ENCODE results near the gene COL26A1. TPM values are rescaled to one million over a fixed set of nuclear protein-coding genes. Genes with fewer than 3 reads are reported as not detected.

Gene COL26A1
- total and polyA plus RNA-seq, 2 experiments from 2014 or later = 11.6 to 19.1 TPM

DNA sequence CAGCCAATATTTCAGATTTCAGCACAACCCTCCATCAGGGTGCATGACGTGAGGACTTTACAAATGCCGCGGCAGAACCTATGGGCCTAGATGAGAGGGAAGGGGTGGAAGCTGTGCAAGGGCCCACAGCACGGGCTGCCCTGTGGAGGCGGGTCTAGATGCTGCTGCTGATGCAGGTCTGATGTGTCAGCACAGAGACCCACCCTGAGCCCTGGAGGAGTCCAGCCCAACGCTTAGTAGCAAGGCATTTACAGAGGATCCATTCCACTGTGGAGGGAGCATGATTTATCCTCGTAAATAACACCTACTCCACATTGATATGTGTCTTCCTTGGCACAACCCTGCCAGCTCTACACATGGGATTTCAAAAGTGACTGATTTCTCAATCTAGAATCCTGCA lies 217.9 kb downstream of the COL26A1 start:
- Histone ChIP-seq H3K79me2 (no peaks in the 10 kb centered on the region), H3K27ac (no peak overlapping the region), H3K27me3 (no peaks in the 10 kb centered on the region), H3K4me3 (no peak overlapping the region), H4K20me1 (ENCODE audit: insufficient read depth, poor library complexity, severe bottlenecking) (no peaks in the 10 kb centered on the region), H3K9me3 (ENCODE audit: low read depth) (no peaks in the 10 kb centered on the region), H3K4me1 (ENCODE audit: insufficient read depth) (peaks cover 6% of the 10 kb centered on the region), H3K36me3 (replicated peaks; ENCODE audit: insufficient read depth, low read depth) (no peaks in the 10 kb centered on the region), H2AFZ (no peak overlapping the region), H3K4me2 (no peak overlapping the region), H3K9me2 (replicated peaks; ENCODE audit: insufficient read depth) (no peaks in the 10 kb centered on the region)
- WGBS (ENCODE audit: low lambda C conversion rate, missing lambda C conversion rate) = 98% methylated on average over 7 of the region's 7 CpGs
- TF ChIP-seq EZH2 (IDR thresholded peaks at IDR 0.05; ENCODE audit: borderline replicate concordance) (no peak), EZH2phosphoT487 (IDR thresholded peaks at IDR 0.05; ENCODE audit: low read depth, severe bottlenecking, unreplicated experiment) (no peak)
- TF ChIP-seq, protein P1, sequence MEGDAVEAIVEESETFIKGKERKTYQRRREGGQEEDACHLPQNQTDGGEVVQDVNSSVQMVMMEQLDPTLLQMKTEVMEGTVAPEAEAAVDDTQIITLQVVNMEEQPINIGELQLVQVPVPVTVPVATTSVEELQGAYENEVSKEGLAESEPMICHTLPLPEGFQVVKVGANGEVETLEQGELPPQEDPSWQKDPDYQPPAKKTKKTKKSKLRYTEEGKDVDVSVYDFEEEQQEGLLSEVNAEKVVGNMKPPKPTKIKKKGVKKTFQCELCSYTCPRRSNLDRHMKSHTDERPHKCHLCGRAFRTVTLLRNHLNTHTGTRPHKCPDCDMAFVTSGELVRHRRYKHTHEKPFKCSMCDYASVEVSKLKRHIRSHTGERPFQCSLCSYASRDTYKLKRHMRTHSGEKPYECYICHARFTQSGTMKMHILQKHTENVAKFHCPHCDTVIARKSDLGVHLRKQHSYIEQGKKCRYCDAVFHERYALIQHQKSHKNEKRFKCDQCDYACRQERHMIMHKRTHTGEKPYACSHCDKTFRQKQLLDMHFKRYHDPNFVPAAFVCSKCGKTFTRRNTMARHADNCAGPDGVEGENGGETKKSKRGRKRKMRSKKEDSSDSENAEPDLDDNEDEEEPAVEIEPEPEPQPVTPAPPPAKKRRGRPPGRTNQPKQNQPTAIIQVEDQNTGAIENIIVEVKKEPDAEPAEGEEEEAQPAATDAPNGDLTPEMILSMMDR (IDR thresholded peaks at IDR 0.05; ENCODE audit: poor library complexity) = no peak
- no peak for DNase-seq (ENCODE audit: low spot score)

DNA sequence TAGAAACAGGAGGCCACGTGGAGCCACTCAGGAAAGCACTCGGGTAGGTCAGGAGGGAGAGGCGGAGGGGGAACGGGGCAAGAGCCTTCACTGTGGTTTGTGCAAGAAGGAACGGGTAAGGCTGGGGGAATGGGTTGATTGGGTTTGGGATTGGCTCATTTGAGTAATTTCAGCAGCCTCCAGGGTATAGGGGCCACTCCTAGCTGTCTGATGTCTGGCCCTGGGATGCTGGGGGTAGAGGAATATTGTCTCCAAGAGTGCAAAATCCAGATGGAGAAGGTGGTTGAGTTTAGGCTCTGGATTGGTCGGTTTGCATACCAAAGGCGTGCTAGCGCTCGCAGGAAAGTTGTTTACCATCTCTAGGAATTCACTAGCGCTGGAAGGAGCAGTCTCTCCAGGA lies 219.2 kb downstream of the COL26A1 start:
- no peaks in the 10 kb centered on the region for H3K79me2 ChIP-seq
- H3K9me3 ChIP-seq (ENCODE audit: low read depth) = no peaks in the 10 kb centered on the region
- no peak for DNase-seq (ENCODE audit: low spot score)
- no peak overlapping the region for H3K4me2 ChIP-seq
- no peak overlapping the region for H3K27ac ChIP-seq
- WGBS (ENCODE audit: low lambda C conversion rate, missing lambda C conversion rate) = 74% methylated on average over 10 of the region's 10 CpGs
- no peak overlapping the region for H2AFZ ChIP-seq
- H3K9me2 ChIP-seq (replicated peaks; ENCODE audit: insufficient read depth) = no peaks in the 10 kb centered on the region
- H3K27me3 ChIP-seq = no peaks in the 10 kb centered on the region
- TF ChIP-seq EZH2 (IDR thresholded peaks at IDR 0.05; ENCODE audit: borderline replicate concordance) = no peak
- TF ChIP-seq, protein P1 (IDR thresholded peaks at IDR 0.05; ENCODE audit: poor library complexity) = no peak
- TF ChIP-seq EZH2phosphoT487 (IDR thresholded peaks at IDR 0.05; ENCODE audit: low read depth, severe bottlenecking, unreplicated experiment) = no peak
- peaks cover 14% of the 10 kb centered on the region for H3K4me1 ChIP-seq (ENCODE audit: insufficient read depth)
- no peak overlapping the region for H3K4me3 ChIP-seq
- no peaks in the 10 kb centered on the region for H3K36me3 ChIP-seq (replicated peaks; ENCODE audit: insufficient read depth, low read depth)
- H4K20me1 ChIP-seq (ENCODE audit: insufficient read depth, poor library complexity, severe bottlenecking) = no peaks in the 10 kb centered on the region

DNA sequence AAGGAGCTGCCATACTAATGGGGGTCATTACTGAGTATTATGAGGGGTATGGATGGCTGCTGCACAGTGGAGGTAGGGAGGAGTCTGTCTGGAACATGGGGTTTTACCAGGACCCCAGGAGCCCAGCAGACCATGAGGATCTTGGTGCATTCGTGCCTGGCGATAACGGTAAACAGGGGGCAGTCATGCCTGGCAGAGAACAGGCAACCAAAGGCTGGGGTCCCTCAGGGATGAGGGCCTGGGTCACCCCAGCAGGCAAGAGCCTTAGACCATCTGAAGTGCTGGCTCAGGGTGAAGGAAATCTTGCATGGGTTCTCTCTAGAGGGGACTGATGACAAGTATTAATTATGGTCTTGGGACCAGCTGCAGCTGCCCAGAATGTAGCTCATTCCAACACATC lies 220.3 kb downstream of the COL26A1 start:
- no peaks in the 10 kb centered on the region for H3K79me2 ChIP-seq
- H3K4me3 ChIP-seq = no peak overlapping the region
- WGBS (ENCODE audit: low lambda C conversion rate, missing lambda C conversion rate) = 96% methylated on average over 3 of the region's 3 CpGs
- no peaks in the 10 kb centered on the region for H3K9me2 ChIP-seq (replicated peaks; ENCODE audit: insufficient read depth)
- H3K36me3 ChIP-seq (replicated peaks; ENCODE audit: insufficient read depth, low read depth) = no peaks in the 10 kb centered on the region
- DNase-seq (ENCODE audit: low spot score) = no peak
- H3K4me2 ChIP-seq = no peak overlapping the region
- peaks cover 23% of the 10 kb centered on the region for H3K4me1 ChIP-seq (ENCODE audit: insufficient read depth)
- no peaks in the 10 kb centered on the region for H4K20me1 ChIP-seq (ENCODE audit: insufficient read depth, poor library complexity, severe bottlenecking)
- H3K27ac ChIP-seq = no peak overlapping the region
- no peak overlapping the region for H2AFZ ChIP-seq
- H3K27me3 ChIP-seq = no peaks in the 10 kb centered on the region
- TF ChIP-seq, protein P1 (IDR thresholded peaks at IDR 0.05; ENCODE audit: poor library complexity) = no peak
- TF ChIP-seq EZH2 (IDR thresholded peaks at IDR 0.05; ENCODE audit: borderline replicate concordance) (no peak), EZH2phosphoT487 (IDR thresholded peaks at IDR 0.05; ENCODE audit: low read depth, severe bottlenecking, unreplicated experiment) (no peak)
- no peaks in the 10 kb centered on the region for H3K9me3 ChIP-seq (ENCODE audit: low read depth)
